CD4-positive, alpha-beta T cell treated with Interleukin-6 at 100 ng/mL for 8 hours (primary cell): ENCODE results near the gene CDK3.
A peak's percentile ranks its signal among the peaks of the same experiment; 100 is the strongest.

Experiments
- DNase-seq: peaks from one replicate; pipeline ENCODE4 v3.0.0-alpha.2; 2020; ENCODE audit warnings: mixed read lengths, low spot score

CDK3 gene

GRCh38 chr17:75991396-75991795 lies 9.3 kb upstream of the CDK3 start:
- no peak for DNase-seq

- DNase-seq: no peak
Measured at GRCh38 chr17:75994802-75995370, 5.8 kb upstream of the CDK3 start.

- no peak for DNase-seq
Measured at GRCh38 chr17:75995385-75995925, 5.2 kb upstream of the CDK3 start.

- peak; percentile 41 for DNase-seq
Measured at GRCh38 chr17:75996665-75997590, 3.7 kb upstream of the CDK3 start.

- DNase-seq: no peak
Measured at GRCh38 chr17:75998327-75998795, 2.3 kb upstream of the CDK3 start.

GRCh38 chr17:76000016-76000754 lies 470 bp upstream of the CDK3 start:
- DNase-seq: peak; percentile 46

GRCh38 chr17:76002100-76002499 lies 1.4 kb downstream of the CDK3 start:
- no peak for DNase-seq

- DNase-seq: no peak
Measured at GRCh38 chr17:76003915-76004314, 3.3 kb downstream of the CDK3 start.

GRCh38 chr17:76004750-76005262 lies 4.2 kb downstream of the CDK3 start:
- DNase-seq: no peak

GRCh38 chr17:76005263-76006149 lies 4.9 kb downstream of the CDK3 start:
- peak; percentile 77 for DNase-seq

GRCh38 chr17:76007131-76007849 lies 6.6 kb downstream of the CDK3 start:
- DNase-seq: no peak

- DNase-seq: no peak
Measured at GRCh38 chr17:76007850-76008165, 7.2 kb downstream of the CDK3 start.

- DNase-seq: no peak
Measured at GRCh38 chr17:76008208-76008607, 7.6 kb downstream of the CDK3 start.

- DNase-seq: no peak
Measured at GRCh38 chr17:76008630-76009425, 8.2 kb downstream of the CDK3 start.

- DNase-seq: no peak
Measured at GRCh38 chr17:76009447-76009846, 8.8 kb downstream of the CDK3 start.

GRCh38 chr17:76009969-76010661 lies 9.5 kb downstream of the CDK3 start:
- DNase-seq: no peak

GRCh38 chr17:76011951-76012350 lies 11.3 kb downstream of the CDK3 start:
- no peak for DNase-seq

- DNase-seq: no peak
Measured at GRCh38 chr17:76013377-76013932, 12.8 kb downstream of the CDK3 start.
